SK-N-SH (cell line): ENCODE data around the gene PLXDC1. TPM values are rescaled to one million over a fixed set of nuclear protein-coding genes. Genes with fewer than 3 reads are reported as not detected.

Experiments
- CTCF ChIA-PET: fragments of 300-600, 350-600 bp; formaldehyde crosslinking; extraction: SDS; loops from one replicate; lab custom pipeline; 2021; lab: Yijun Ruan, JAX
- POLR2A ChIA-PET: fragments of 350-600 bp; sonication (Branson Sonifier 250); formaldehyde crosslinking; extraction: SDS; loops from one replicate; lab custom pipeline; 2020; ENCODE audit warnings: antibody characterized with exemption, inconsistent platforms; lab: Yijun Ruan, JAX
- DNase-seq: peaks from one replicate; pipeline ENCODE4 v3.0.0; 2012
- H2AFZ ChIP-seq: fragments of 200-600 bp; sonication (generic); 2 replicates; pipeline ENCODE4 v1.8.1; 2016; ENCODE audit warnings: antibody characterized with exemption, mild to moderate bottlenecking, low read depth
- H3F3A ChIP-seq: fragments of 200-600 bp; sonication (generic); replicated peaks from 2 replicates; pipeline ENCODE3; 2016; ENCODE audit warnings: antibody characterized with exemption, mild to moderate bottlenecking; ENCODE audit not compliant: insufficient read depth
- H3K27ac ChIP-seq, 2 experiments: fragments of 200-500 bp in 1 of 2; fragments of 200-600 bp in 1 of 2; sonication (Bioruptor generic) in 1 of 2; sonication (generic), shearing (Covaris generic) in 1 of 2; 2 replicates each; pipeline versions ENCODE4 v1.5.1 to v1.6.1; 2014 to 2016; ENCODE audit warnings: low read depth in 2 of 2, inconsistent platforms in 1 of 2, low read length in 1 of 2, mild to moderate bottlenecking in 1 of 2, mixed read lengths in 1 of 2
- H3K27me3 ChIP-seq: fragments of 200-600 bp; sonication (generic), shearing (Covaris generic); 2 replicates; pipeline ENCODE4 v1.6.1; 2016; ENCODE audit warnings: mixed run types; ENCODE audit not compliant: insufficient read depth
- H3K36me3 ChIP-seq, 2 experiments: fragments of 200-500 bp in 1 of 2; fragments of 200-600 bp in 1 of 2; sonication (Bioruptor generic) in 1 of 2; sonication (generic) in 1 of 2; replicated peaks in 1 of 2; 2 replicates each; pipeline versions ENCODE3 to v1.5.1; 2014 to 2016; ENCODE audit warnings: low read length in 1 of 2, mild to moderate bottlenecking in 1 of 2; ENCODE audit not compliant: insufficient read depth in 2 of 2, control insufficient read depth in 1 of 2
- H3K4me1 ChIP-seq, 2 experiments: fragments of 200-500 bp in 1 of 2; fragments of 200-600 bp in 1 of 2; sonication (Bioruptor generic) in 1 of 2; sonication (generic), shearing (Covaris generic) in 1 of 2; 2 replicates each; pipeline versions ENCODE4 v1.5.1 to v1.6.1; 2014 to 2016; ENCODE audit warnings: low read depth in 1 of 2, low read length in 1 of 2, mixed run types in 1 of 2; ENCODE audit not compliant: insufficient read depth in 2 of 2, control insufficient read depth in 1 of 2
- H3K4me2 ChIP-seq: fragments of 200-600 bp; sonication (generic), shearing (Covaris generic); 2 replicates; pipeline ENCODE4 v1.6.1; 2017; ENCODE audit warnings: mixed run types
- H3K4me3 ChIP-seq, 2 experiments: fragments of 200-500 bp in 1 of 2; fragments of 200-600 bp in 1 of 2; sonication (Bioruptor generic) in 1 of 2; sonication (generic), shearing (Covaris generic) in 1 of 2; 2 replicates each; pipeline versions ENCODE4 v1.5.1 to v1.8.1; 2014 to 2016; ENCODE audit warnings: low read depth in 2 of 2, inconsistent platforms in 1 of 2, low read length in 1 of 2, mild to moderate bottlenecking in 1 of 2, mixed read lengths in 1 of 2, moderate library complexity in 1 of 2
- H3K79me2 ChIP-seq: fragments of 200-600 bp; sonication (generic); 2 replicates; pipeline ENCODE4 v1.8.1; 2017; ENCODE audit warnings: mild to moderate bottlenecking; ENCODE audit not compliant: insufficient read depth
- H3K9ac ChIP-seq: fragments of 200-600 bp; sonication (generic); 2 replicates; pipeline ENCODE4 v1.6.1; 2017; ENCODE audit warnings: mixed run types
- H3K9me2 ChIP-seq: fragments of 200-600 bp; sonication (generic); 2 replicates; pipeline ENCODE4 v1.6.1; 2017; ENCODE audit warnings: mixed run types
- H3K9me3 ChIP-seq: fragments of 200-600 bp; sonication (generic); 2 replicates; pipeline ENCODE4 v1.6.1; 2017; ENCODE audit warnings: mixed run types, mild to moderate bottlenecking, moderate library complexity
- H4K20me1 ChIP-seq: fragments of 200-600 bp; sonication (generic); 2 replicates; pipeline ENCODE4 v1.6.1; 2017; ENCODE audit warnings: mild to moderate bottlenecking, mixed run types; ENCODE audit not compliant: insufficient read depth
- CHD2 ChIP-seq: fragments of 150-350 bp; IDR thresholded peaks from 2 replicates; pipeline ENCODE4 v1.6.1; 2018; ENCODE audit warnings: low read length; ENCODE audit not compliant: partially characterized antibody
- ELF1 ChIP-seq: IDR thresholded peaks from 2 replicates; pipeline ENCODE4 v1.4.0; 2012
- EZH2phosphoT487 ChIP-seq: fragments of 200-600 bp; sonication (generic); IDR thresholded peaks from 2 replicates; pipeline ENCODE4 v1.6.1; 2017; ENCODE audit warnings: low read depth, mixed run types, mild to moderate bottlenecking, antibody characterized with exemption, moderate library complexity, borderline replicate concordance
- FOXM1 ChIP-seq: IDR thresholded peaks from 2 replicates; pipeline ENCODE4 v1.4.0; 2012; ENCODE audit warnings: low read depth, mild to moderate bottlenecking
- NFIC ChIP-seq: IDR thresholded peaks from 2 replicates; pipeline ENCODE4 v1.4.0; 2012; ENCODE audit warnings: borderline replicate concordance
- PBX3 ChIP-seq: IDR thresholded peaks from 2 replicates; pipeline ENCODE4; 2012
- RAD21 ChIP-seq: IDR thresholded peaks from 2 replicates; pipeline ENCODE4 v1.6.1; 2012; ENCODE audit warnings: mild to moderate bottlenecking, low read length
- RXRA ChIP-seq: IDR thresholded peaks from 2 replicates; pipeline ENCODE4 v1.4.0; 2012; ENCODE audit warnings: low read depth, mild to moderate bottlenecking, borderline replicate concordance
- SIN3A ChIP-seq: IDR thresholded peaks from 2 replicates; pipeline ENCODE4 v1.6.1; 2012; ENCODE audit warnings: low read depth, mild to moderate bottlenecking, low read length, moderate library complexity, borderline replicate concordance
- SMC3 ChIP-seq: IDR thresholded peaks from 2 replicates; pipeline ENCODE4 v1.6.1; 2012; ENCODE audit warnings: low read depth, low read length, improper control_type of control experiment
- TEAD4 ChIP-seq: IDR thresholded peaks from 2 replicates; pipeline ENCODE4 v1.4.0; 2012; ENCODE audit warnings: mild to moderate bottlenecking, borderline replicate concordance; ENCODE audit not compliant: insufficient read depth
- USF2 ChIP-seq: fragments of 150-350 bp; IDR thresholded peaks from 2 replicates; pipeline ENCODE4 v1.6.1; 2017; ENCODE audit warnings: antibody characterized with exemption, low read length, low read depth, borderline replicate concordance
- WGBS: methylation state at CpG from one replicate; pipeline ENCODE4 v1.1.6; 2017; ENCODE audit warnings: low lambda C conversion rate; 5-methylcytosine and 5-hydroxymethylcytosine counted together
- polyA plus RNA-seq, 3 experiments: library from polyadenylated mRNA; depleted of rRNA; stranded (reverse); fragments of >200 nt; gene quantifications; 2 replicates each; pipeline ENCODE4 v1.2.3, GENCODE V29; 2012

PLXDC1 gene
- polyA plus RNA-seq, 1 of the 3 experiments (the other 2 are of a cell fraction) = 1.5 TPM

- no peaks in the 10 kb centered on the region for H3K9me2 ChIP-seq
- no peak overlapping the region for H3K4me3 ChIP-seq
- DNase-seq = no peak
- H3K9me3 ChIP-seq = no peaks in the 10 kb centered on the region
- no peaks in the 10 kb centered on the region for H3K79me2 ChIP-seq
- H3K4me2 ChIP-seq = no peak overlapping the region
- H4K20me1 ChIP-seq = no peaks in the 10 kb centered on the region
- WGBS = 100% methylated on average over 1 of the region's 1 CpG
- H2AFZ ChIP-seq = no peak overlapping the region
- ChIA-PET POLR2A (no interaction called here), CTCF (no interaction called here)
- H3K36me3 ChIP-seq = no peaks in the 10 kb centered on the region
- no peaks in the 10 kb centered on the region for H3F3A ChIP-seq
- H3K27me3 ChIP-seq = no peaks in the 10 kb centered on the region
- no peak overlapping the region for H3K27ac ChIP-seq
- H3K9ac ChIP-seq = no peak overlapping the region
- no peaks in the 10 kb centered on the region; a peak in 1 of 4 replicates for H3K4me1 ChIP-seq
- no peak for TF ChIP-seq RAD21
- no peak for TF ChIP-seq USF2
- TF ChIP-seq FOXM1 = no peak
Observed at GRCh38 chr17:39073916-39074315, 77.5 kb downstream of the PLXDC1 start.

GRCh38 chr17:39073353-39073752 is 78.1 kb downstream of the PLXDC1 start:
- TF ChIP-seq ELF1 = no peak
- TF ChIP-seq NFIC = no peak
- TF ChIP-seq SIN3A = no peak
- TF ChIP-seq TEAD4 = no peak
- TF ChIP-seq PBX3 = no peak
- WGBS = 88% methylated on average over 1 of the region's 3 CpGs
- Histone ChIP-seq H3K9me3 (no peaks in the 10 kb centered on the region), H3K4me2 (no peak overlapping the region), H3K4me3 (no peak overlapping the region), H3K27ac (no peak overlapping the region), H2AFZ (no peak overlapping the region), H3K9me2 (no peaks in the 10 kb centered on the region), H3K9ac (no peak overlapping the region), H3F3A (no peaks in the 10 kb centered on the region), H3K79me2 (no peaks in the 10 kb centered on the region), H3K27me3 (no peaks in the 10 kb centered on the region), H3K4me1 (no peaks in the 10 kb centered on the region; a peak in 1 of 4 replicates), H3K36me3 (no peaks in the 10 kb centered on the region), H4K20me1 (no peaks in the 10 kb centered on the region)
- no peak for DNase-seq
- ChIA-PET POLR2A (no interaction called here), CTCF (no interaction called here)

- Histone ChIP-seq H3K9me3 (no peaks in the 10 kb centered on the region), H2AFZ (no peak overlapping the region), H3K27me3 (no peaks in the 10 kb centered on the region), H3K9me2 (no peaks in the 10 kb centered on the region), H3K27ac (no peak overlapping the region), H3K9ac (no peak overlapping the region), H3F3A (no peaks in the 10 kb centered on the region), H3K36me3 (no peaks in the 10 kb centered on the region), H3K4me2 (no peak overlapping the region), H3K4me1 (no peaks in the 10 kb centered on the region; a peak in 1 of 4 replicates), H3K79me2 (no peaks in the 10 kb centered on the region), H4K20me1 (no peaks in the 10 kb centered on the region), H3K4me3 (no peak overlapping the region)
- CTCF ChIA-PET = interaction anchor here (1.4 to 2.3 kb wide), 3 partner anchors 11 to 174 kb away, joined by 3 to 21 read pairs (median 6); partner anchors contain the start of gene PLXDC1
- no peak for TF ChIP-seq TEAD4
- no peak for TF ChIP-seq RXRA
- TF ChIP-seq SMC3 = no peak
- no peak for TF ChIP-seq USF2
- no peak for TF ChIP-seq SIN3A
- no peak for TF ChIP-seq CHD2
- TF ChIP-seq ELF1 = no peak
- no peak for TF ChIP-seq EZH2phosphoT487
- POLR2A ChIA-PET = no interaction called here
- DNase-seq = no peak
- 20% methylated on average over 2 of the region's 4 CpGs for WGBS
Observed at GRCh38 chr17:39071573-39071972, 79.9 kb downstream of the PLXDC1 start.
